Inflammatory macrophage treated with lipopolysaccharide for 1 hour (primary cell): Measurements from ENCODE around the gene HSPA9.

ENCODE experiments used
- DNase-seq, 2 donors: peaks; one replicate each; pipeline ENCODE4 v3.0.0-alpha.2; 2020 to 2022

The HSPA9 gene

DNA sequence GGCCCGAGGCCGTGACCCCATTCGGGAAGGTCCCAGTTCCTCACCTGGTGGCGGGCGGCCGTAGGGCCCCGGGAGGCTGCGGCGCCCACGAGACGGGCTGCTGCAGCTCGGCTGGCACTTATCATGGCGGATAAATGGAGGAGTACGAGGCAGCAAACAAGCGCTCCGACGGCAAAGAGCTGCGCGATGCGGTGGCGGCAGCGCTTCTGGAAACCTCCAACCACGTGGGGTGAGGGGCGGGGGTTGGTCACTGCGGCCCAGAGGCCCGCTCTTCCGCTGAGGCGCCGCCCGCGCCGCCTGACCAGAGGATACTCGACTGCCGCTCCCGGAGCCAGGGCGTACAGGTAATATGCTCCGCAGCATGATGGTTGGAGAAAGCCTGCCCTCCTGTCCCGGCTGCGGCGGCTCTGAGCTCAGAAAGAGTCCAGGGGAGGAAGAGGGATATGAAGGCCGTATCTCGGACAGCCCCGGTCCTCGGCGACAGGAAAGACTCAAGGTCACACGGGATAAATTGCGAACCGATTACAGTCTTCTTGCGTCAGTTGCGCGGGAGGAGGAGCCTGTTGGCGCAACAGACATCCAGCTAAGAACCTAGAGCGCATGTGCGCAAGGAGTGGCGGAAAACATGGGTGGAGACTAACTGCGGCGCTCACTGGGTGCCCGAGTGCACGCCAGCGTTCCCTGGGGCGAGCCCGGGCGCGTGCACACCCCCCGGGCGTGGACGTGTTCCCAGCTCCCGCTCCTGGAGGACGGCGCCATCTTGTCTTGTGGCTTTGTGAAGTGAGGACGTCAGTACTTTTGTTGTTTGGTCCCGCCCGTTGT lies at the start of gene HSPA9:
Gene HSPA9 (minus strand): TSS at position 208 of the 822 bp plus-strand sequence. CDS start 83 bp downstream, at position 125.
- DNase-seq: peak; percentile 99 to 100

DNA sequence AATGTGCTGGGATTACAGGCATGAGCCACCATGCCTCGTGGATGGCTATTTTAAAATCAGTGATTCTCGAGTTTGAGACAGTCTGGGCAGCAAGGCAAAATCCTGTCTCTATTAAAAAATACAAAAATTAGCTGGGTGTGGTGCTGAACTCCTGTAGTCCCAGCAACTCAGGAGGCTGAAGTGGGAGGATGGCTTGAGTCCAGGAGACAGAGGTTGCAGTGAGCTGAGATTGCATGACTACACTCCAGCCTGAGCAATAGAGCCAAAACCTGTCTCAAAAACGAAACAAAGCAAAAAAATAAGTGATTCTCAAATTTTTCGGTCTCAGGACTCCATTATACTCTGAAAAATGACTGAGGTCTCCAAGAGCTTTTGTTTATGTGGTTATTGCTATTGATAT lies 47.9 kb upstream of the HSPA9 start:
- DNase-seq: no peak

DNA sequence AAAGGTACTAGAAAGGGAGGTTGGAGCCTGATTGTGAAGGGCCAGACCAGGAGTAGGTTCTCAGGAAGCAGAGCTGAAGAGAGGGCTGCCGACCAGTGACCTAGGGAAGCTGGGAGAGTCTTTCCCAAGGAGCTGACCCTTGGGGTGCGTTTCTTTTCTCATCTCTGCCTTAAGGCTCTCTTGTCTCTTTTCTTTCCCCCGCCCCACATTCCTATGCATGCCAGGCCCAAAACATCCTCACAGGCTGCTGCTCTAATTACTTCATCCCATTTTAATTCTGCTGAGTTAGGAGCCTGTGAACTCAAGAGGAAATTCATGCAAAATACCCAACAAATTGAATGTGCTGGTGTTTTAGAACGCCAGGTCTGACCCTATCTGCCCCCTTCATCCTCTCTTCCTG lies 46.9 kb upstream of the HSPA9 start:
- no peak for DNase-seq

DNA sequence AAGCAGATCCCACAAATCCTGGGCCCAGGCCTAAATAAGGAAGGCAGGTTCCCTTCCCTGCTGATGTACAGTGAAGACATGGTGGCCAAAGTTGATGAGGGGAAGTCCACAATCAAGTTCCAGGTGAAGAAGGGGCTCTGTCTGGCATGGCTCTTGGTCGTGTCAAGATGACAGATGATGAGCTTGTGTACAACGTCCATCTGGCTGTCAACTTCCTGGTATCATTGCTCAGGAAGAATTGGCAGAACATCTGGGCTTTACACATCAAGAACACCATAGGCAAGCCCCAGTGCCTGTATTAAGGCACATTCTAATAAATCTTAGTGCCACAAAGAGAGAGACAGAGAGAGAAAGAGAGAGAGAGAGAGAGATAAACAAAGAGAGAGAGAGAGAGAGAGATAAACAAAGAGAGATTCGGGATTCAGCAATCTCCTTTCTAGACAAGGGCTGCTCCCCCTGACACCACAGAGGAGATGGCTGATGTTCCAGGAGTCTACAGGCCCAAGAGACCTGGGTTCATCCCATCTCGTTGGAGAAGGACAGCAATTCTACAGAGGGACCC lies 45.5 kb upstream of the HSPA9 start:
- DNase-seq: no peak

DNA sequence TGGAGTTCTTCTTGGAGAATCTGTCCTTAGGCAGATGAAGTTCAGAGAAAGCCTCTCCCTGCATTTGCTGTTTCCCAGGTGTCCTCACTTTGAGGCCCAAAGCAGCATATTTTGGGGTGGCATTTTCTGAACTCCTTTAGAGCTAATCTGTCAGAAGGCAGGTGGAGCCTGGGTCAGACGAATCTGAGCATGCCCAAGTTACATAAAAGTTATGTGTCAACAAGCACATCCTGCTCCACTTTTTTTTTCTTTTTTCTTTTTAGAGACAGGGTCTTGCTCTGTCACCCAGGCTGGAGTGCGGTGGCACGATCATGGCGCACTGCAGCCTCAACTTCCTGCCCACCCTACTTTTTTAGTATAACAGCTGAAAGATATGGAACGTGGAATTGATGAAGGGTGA lies 41.3 kb upstream of the HSPA9 start:
- DNase-seq: no peak

DNA sequence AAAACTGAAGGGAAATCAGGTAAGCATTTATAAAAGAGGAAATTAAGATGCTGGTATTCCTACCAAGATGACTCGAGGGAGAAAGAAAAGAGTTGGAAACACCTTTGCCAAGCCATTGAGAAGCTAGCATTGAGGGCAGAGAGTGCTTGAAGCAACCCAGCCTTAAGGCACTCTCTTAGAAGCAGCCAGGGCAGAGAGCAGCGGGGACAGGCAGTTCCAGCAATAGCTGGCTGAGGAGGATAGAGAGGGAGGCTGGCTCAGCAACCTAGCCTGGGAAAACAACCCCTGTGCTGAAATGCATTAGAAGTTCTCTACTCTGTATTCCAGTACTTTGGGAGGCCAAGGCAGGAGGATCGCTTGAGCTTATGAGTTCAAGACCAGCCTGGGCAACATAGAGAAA lies 40.3 kb upstream of the HSPA9 start:
- DNase-seq: no peak

DNA sequence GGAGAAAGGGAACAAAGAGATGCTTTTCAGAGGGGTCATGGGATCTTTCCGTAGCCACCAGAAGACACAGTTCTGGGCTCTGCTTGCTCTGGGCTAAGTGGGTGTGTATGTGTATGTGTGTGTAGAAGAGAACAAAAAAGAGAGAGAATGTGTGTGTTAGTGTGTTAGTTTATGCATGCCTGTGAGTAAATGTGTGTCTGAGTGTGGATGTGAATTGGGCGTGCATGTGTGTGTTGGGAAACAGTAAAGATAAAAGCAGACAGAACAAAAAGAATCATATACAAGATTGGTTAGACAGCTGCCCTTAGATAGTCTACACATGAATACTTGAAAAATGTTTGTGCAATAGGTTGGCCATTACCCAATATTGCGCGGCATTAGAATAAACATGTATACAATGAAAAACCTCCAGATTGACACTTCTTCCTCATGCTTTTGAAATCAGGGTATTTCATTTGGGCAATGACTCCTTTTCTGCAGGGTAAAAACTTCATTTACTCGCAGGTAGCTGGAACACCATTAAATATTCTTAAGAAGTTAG lies 36.5 kb upstream of the HSPA9 start:
- DNase-seq: peak; percentile 72 to 85

DNA sequence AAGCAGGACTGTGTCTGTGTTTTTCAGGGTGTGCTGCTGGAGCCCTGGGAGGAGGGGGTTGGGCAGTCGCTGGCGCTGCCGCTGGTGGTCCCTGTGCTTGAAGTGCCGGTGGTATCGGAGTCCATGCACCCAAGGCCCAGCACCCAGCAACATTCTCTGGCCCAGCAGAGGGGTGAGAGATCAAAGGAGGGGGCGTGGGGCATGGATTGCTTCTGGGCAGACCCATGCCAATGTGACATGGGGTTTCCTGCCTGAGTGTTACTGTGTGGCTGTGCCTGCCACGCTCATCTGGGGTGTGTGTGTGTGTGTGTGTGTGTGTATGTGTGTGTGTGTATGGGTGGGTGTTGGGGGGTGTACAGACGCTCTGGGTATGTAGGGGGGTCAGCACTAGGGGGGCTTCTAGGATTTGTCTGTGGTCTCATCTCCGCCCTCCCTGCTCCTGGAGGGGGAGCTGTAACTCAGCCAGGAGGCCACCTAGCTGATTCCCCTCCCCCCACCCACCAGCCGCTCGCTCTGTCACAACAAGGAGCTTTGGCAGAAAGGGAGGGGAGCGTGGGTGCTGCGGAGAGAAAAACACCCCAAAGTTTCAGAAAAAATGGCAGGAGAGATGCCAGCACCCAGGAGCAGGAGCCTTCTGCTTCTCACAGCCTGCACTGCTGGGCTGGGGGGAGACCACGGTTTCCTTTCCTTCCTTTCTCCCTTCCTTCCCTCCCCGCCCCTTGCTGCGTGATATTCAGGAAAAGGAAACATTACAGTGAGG lies 35.9 kb upstream of the HSPA9 start:
- DNase-seq: peak in 1 of 2 donors; percentile 33

DNA sequence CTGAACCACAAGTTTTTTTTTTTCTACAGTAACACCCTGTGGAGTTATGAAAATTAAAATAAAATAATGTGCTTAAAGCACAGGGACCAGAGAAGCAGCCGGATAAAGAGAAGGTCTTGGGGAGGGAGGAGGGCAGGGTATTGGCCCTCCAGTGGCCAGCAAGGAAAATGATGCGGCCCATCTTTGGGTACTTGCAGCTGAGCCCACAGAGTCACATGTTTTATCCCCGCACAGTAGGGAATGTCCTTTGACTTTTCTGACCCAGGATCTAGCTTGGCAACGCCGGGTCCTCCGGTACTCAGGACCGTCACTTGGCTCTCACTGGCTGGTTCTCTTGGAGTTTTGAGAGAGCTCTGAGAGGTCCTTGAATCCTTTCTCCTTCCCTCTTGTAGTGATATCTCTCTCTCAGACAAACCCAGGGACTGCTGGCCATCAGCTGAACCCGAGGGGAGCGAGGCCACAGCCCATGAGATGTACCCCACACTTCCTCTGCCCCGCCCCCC lies 35.3 kb upstream of the HSPA9 start:
- DNase-seq: no peak

DNA sequence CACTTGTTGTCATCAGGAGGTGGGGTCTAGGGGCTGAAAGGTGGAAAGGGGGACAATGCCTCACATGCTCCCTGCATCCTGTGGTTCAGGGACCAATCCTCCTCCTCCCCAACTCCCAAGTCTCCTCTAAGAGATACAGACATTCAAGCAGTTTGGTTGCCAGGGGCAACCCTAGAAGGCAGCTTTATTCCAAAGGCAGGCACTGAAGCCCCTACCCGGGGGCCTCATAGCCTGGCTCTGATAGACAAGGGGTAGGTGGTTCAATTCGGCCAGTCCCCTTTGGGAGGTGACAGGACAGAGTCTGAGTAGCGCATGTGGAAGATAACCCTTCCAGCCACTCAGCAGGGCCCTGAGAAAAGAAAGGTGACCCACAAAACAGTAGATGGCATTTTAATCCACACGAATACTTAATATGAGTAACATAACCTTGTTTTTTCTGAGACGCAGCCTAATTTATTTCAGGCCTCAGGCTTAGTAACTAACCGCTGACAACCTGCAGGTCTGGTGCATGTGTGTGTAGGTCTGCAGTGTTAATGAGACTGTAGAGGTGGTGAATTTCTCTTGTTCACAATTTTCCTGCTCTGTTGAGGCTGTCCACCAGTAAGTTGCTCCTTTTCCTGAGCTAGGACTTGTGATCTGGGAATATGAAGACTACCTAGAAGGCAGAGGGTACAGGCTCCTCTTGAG lies 31.3 kb upstream of the HSPA9 start:
- no peak for DNase-seq

DNA sequence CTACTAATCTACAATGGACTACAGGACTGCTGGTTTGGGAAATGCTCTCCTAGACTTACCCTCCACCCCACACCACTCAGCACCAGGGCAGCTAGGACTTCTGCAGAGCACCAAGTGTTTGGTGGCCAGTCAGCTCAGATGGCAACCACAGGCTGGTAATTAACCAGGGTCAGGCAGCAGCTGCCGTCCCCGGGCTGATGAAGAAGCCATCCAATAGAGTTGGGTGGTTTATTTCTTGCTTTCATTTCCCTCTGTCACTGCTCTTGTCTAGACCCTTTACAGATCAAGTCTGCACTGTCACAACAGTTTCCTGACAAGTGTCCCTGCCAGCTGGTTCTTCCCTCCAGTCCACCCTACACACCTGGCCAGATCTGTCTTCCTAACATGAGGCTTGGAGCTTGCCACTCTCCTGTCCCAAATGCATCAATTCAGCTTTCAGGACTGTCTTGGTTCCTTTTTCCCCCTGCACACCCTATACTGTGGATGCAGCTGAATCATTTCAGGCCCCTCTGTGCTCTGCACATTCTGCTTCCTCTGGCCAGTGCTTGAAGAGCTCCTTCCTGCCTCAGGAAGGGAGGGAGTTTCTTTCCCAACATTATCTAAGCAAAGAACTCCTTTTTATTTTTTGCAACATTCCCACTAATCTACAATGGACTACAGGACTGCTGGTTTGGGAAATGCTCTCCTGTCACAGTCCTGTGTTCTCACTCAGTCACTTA lies 30.2 kb upstream of the HSPA9 start:
- peak in 1 of 2 donors; percentile 14 for DNase-seq

DNA sequence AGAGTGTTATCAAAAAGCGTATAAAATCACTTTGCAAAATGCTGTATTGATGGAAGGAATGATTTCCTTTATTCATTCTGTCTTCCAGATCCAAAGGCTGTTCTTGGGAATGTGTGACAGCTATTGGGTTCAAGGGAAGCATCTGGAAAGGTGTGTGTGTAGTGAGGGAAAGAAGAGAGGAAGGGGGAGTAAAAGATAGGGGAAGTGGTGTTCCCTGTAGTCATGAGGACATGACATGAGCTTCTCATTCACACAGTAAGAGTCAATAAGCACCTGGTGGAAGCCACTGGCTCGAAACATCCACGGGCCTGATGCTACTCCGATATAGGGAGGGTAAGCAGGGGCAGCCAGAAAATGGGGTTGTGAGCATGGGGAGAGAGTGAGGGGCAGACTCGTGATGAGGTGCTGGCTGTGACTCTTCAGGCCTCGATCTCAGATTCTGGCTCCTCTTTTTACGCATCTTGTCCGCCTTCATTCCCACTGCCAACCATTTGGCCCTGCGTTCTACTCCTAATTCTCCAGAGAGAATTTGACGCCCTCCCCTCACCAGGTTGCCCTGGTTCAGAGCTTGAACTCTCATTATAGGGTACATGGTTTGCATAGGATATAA lies 29.1 kb upstream of the HSPA9 start:
- DNase-seq: no peak

DNA sequence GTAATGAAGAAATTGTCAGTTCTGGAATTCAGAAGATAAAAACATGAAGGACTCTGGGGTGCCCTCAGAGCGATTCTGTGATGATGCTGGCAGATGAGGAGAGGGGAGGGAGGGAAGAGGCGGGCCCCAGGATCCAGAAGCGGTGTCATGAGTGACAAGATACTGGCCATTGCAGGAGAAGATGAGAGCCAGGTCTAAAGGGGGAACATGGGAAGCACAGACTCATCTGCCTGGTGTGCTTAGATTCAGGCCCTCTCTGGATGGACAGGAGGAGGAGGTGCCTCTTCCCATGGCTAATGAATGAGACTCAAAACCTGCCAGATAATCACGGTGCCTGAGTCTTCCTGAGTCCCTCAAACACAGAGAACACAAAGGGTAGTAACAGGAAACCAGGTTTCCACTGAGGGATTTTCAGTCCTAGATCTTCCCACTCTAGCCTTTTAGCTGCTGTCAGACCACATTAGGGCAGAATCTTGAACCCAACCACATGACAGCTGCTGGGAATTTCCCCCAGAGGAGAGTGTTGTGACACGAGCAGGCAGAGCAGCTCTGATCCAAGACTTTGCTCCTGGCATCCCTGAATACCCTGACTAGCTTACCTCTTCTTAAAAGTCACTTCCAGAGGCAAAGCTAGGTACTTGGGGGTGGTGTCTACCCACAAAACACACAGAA lies 28.2 kb upstream of the HSPA9 start:
- peak; percentile 51 to 81 for DNase-seq

DNA sequence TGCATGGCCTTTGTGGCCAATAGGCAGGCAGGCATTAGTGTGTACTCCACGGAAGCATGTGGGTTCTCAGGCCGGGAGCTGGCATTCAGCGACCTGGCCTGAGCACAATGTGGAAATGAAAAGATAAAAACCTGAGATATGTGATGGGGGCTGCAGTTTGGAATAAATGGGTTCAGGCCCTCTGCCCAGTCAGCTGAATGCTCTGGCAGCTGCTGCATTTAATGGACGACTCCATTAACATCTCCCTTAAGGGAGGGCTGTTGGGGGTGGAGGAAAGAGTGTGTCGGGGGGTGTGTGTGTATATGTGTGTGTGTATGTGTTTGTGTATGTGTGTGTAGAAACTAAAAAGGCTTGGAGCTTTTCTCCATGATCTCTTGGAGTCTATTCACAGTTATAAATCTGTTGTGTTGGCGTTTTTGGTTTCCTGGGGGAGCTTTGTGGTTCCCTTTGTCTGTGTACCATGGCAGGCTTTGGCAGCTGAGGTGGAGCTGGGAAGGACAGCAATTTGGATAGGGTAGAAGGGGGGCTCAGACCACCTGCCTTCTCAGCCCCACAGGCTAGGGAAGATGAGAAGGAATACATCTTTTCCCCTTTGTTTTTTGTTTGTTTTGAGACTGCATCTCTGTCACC lies 27.3 kb upstream of the HSPA9 start:
- no peak for DNase-seq

DNA sequence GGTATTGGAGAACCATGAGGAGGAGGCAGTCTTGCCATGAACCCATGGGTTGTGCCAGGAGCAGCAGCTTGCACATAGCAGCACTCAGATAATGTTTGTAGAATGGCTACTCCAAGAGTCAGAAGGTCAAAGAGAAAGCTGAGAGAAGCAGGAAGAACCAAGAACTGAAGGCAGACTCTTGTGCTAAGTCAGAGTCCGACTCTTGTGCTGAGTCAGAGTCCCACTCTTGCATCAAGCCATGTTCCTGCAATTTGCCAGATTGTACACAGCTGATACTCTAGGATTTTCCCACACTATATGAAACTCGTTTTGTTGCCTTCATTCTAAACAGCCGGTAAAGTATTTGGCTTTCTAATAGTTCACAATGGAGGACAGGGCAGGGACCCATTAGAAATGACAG lies 26.2 kb upstream of the HSPA9 start:
- peak; percentile 83 to 87 for DNase-seq

DNA sequence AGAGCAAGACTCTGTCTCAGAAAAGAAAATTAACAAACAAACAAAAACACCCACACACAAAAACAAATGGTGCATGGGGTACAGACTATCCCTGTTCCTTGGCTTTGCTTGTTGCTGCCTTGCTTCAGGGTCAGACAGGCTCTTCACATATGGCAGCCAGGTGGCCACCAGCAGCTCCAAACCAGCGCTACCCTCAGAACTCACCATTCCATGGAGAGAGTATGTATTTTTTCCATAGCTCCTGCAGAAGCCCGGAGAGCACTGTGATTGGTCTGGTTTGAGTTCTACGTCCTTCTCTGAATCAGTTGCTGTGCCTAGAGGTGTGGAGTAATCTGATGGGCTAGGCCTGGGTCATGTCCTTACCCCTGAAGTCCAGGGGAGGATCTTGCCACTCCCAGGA lies 25.2 kb upstream of the HSPA9 start:
- no peak for DNase-seq

DNA sequence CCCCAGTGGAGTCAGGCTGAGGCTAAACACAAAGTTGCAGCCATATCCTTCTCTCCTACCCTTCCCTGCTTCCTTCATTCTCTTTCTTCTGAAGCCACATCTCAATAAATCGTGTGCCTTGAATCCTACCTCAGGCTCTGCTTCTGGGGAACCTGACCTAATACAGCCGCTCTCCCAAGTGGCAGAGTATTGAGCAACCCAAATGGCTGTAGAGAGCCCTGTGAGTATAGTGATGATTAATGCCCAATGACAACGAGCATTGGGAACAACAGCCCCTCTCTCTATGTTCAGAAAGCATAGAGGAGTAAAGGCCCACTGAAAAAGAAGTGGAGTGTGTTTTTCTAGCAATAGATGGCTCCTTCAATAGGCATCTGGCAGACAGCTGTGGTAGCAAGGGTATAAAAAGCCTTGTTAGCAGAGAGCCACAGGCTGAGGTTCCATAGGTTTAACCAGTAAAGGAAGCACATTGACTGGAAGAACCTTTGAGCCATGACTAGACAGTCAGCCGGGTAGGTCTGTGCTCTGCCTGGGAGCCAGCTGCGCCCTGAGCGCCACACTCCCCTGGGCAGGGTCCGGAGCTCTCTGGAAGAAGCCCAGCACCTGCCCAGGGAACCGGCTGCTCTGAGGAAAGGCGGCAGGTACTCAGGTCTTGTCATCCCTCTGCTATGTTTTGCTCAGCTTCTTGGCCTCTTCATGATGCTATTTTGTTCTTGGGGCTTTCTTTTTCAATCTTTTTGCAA lies 22.6 kb upstream of the HSPA9 start:
- DNase-seq: no peak

DNA sequence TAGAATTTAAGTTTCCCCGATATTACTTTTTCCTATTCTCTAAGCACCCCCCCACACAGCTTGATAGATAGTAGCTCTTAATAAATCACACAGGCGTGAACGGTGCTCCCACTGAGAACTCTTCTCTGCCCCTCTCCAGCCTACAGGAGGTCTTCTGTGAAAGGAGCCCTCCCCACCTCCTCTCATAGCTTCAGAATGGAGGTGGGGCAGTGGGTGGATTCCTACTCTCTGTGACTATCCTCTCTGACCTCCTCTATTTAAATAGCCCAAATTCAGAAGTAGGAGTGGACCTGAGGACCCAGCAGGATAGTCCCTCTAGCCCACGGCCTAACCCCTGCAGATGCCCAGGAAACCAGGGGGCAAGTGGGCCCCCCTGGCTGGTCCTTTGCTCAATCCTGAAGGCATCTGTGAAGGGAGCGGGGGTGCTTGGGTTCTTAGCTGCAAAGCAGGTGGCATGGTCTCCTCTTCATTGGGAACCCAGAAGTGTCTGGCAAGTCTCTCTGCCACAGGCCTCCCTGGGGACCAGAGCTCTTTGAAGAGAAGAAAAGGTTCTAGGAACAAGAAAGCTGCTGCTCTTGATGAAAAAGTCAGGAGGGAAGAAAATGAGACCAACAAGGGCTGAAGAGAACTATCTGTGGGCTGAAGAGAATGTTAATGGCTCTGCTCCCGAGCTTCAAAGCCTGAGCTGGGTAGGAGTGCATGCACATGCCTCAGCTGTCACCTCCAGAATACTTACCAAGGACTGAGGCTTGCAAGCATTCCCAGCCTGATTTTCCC lies 21.1 kb upstream of the HSPA9 start:
- DNase-seq: no peak
